ENCODE measurements around the gene RND3. TPM values are rescaled to one million over a fixed set of nuclear protein-coding genes. Genes with fewer than 3 reads are reported as not detected.

RND3 gene
- total RNA-seq, 4 donors from 2014 or later, result 2.1 to 14.9 (median 12.3) TPM

DNA sequence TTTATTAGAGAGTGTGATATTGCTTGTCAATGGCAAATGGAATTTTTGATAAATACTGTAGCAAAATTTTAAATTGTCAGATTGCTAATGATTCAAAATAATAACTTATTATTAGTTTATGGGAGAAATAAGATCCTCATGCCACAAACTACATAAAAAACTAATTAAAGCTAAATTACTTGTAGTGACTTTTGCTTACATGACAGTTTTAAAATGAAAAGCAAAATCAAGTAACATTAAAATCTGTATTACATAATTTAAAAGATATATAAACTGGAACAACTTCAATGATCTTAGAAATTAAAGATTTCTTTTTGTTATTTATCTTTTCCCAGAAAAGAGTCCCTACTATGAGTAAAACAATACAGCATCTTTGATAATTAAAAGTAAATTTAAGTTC, 17.7 kb upstream of the RND3 start:
- DNase-seq (no peak), ATAC-seq (no peak)
- no peaks in the 10 kb centered on the region for H3K4me1 ChIP-seq
- H3K27ac ChIP-seq, result no peak overlapping the region
- H3K4me3 ChIP-seq, result no peak overlapping the region
- TF ChIP-seq, protein P1, sequence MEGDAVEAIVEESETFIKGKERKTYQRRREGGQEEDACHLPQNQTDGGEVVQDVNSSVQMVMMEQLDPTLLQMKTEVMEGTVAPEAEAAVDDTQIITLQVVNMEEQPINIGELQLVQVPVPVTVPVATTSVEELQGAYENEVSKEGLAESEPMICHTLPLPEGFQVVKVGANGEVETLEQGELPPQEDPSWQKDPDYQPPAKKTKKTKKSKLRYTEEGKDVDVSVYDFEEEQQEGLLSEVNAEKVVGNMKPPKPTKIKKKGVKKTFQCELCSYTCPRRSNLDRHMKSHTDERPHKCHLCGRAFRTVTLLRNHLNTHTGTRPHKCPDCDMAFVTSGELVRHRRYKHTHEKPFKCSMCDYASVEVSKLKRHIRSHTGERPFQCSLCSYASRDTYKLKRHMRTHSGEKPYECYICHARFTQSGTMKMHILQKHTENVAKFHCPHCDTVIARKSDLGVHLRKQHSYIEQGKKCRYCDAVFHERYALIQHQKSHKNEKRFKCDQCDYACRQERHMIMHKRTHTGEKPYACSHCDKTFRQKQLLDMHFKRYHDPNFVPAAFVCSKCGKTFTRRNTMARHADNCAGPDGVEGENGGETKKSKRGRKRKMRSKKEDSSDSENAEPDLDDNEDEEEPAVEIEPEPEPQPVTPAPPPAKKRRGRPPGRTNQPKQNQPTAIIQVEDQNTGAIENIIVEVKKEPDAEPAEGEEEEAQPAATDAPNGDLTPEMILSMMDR (IDR thresholded peaks at IDR 0.05 in 4 of 5, conservative IDR thresholded peaks at IDR 0.05 in 1 of 5), result no peak
- no peak for TF ChIP-seq POLR2A (IDR thresholded peaks at IDR 0.05)
- no peaks in the 10 kb centered on the region for H3K36me3 ChIP-seq
- no peaks in the 10 kb centered on the region for H3K27me3 ChIP-seq
- H3K9me3 ChIP-seq, result no peaks in the 10 kb centered on the region
- in situ Hi-C loops (cut with MboI; ENCODE audit: low sequenced_read_pairs in 4 of 4), result no loop called here
- intact Hi-C loops (cut with DNase I; ENCODE audit: low total_unique reads), result no loop called here

DNA sequence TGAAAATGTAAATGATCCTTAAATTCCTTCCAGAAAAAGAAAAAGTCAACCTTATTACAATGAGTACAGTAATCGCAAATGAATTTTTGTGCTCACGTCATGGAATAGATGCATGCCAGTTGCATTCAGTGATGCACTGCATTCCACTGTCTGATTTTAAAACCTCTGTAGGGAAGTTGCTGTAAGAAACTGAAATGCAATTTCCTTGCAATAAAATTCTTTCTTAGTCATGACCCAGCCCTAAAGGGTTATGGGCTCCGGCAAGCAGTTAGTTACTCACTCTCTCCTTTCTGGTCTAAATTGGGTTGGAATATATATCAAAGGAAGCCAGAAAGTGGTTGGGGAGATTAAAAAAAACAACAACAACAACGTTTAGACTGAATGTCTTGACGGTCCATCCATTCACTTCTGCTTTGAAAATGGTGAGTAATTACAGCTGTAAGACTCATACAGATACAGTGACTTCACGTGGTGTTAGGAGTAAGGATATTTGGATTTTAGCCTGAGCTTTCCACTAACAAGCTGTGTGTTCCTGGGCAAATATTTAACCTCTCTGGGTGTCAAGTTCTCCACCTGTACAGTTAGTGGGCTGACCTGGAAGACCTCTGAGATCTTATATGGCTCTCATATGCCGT, 8.6 kb upstream of the RND3 start:
- DNase-seq (no peak), ATAC-seq (no peak)
- intact Hi-C loops (cut with DNase I; ENCODE audit: low total_unique reads) (no loop called here), in situ Hi-C loops (cut with MboI; ENCODE audit: low sequenced_read_pairs in 4 of 4) (loop anchor here in 2 of 4 donors (10.0 to 25.0 kb wide), 2 partner anchors 684 to 701 kb away; no protein-coding TSS in a partner anchor)
- Histone ChIP-seq H3K4me3 (no peak overlapping the region), H3K9me3 (no peaks in the 10 kb centered on the region), H3K27ac (no peak overlapping the region), H3K27me3 (no peaks in the 10 kb centered on the region), H3K4me1 (no peaks in the 10 kb centered on the region), H3K36me3 (no peaks in the 10 kb centered on the region)
- TF ChIP-seq POLR2A (IDR thresholded peaks at IDR 0.05), result no peak
- TF ChIP-seq, protein P1 (IDR thresholded peaks at IDR 0.05 in 4 of 5, conservative IDR thresholded peaks at IDR 0.05 in 1 of 5), result no peak

DNA sequence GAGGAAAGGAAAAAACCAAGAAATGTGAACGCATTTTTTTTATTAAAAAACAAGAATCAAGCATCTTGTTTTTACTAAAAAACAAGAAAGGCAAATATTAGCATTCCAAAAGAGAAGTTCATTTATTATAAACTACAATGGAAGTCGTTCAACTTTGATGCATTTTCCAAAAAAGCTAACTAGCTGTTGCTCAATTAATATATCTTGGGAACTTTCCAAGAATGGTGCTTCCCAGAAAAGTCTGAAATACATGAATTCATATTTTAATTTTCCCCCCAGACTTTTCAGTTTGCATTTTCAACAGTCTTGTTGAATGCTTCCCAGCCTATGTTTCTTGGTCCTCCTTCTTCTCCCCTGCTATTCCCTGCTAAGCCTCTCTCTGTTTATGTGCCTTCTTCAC, 7.5 kb upstream of the RND3 start:
- in situ Hi-C loops (cut with MboI; ENCODE audit: low sequenced_read_pairs in 4 of 4) (loop anchor here in 2 of 4 donors (10.0 to 25.0 kb wide), 2 partner anchors 683 to 700 kb away; no protein-coding TSS in a partner anchor), intact Hi-C loops (cut with DNase I; ENCODE audit: low total_unique reads) (no loop called here)
- Histone ChIP-seq H3K4me1 (no peaks in the 10 kb centered on the region), H3K27me3 (no peaks in the 10 kb centered on the region), H3K4me3 (no peak overlapping the region), H3K9me3 (no peaks in the 10 kb centered on the region), H3K36me3 (no peaks in the 10 kb centered on the region), H3K27ac (no peak overlapping the region)
- no peak for TF ChIP-seq POLR2A (IDR thresholded peaks at IDR 0.05)
- TF ChIP-seq, protein P1 (IDR thresholded peaks at IDR 0.05 in 4 of 5, conservative IDR thresholded peaks at IDR 0.05 in 1 of 5), result no peak
- no peak for DNase-seq
- no peak for ATAC-seq

DNA sequence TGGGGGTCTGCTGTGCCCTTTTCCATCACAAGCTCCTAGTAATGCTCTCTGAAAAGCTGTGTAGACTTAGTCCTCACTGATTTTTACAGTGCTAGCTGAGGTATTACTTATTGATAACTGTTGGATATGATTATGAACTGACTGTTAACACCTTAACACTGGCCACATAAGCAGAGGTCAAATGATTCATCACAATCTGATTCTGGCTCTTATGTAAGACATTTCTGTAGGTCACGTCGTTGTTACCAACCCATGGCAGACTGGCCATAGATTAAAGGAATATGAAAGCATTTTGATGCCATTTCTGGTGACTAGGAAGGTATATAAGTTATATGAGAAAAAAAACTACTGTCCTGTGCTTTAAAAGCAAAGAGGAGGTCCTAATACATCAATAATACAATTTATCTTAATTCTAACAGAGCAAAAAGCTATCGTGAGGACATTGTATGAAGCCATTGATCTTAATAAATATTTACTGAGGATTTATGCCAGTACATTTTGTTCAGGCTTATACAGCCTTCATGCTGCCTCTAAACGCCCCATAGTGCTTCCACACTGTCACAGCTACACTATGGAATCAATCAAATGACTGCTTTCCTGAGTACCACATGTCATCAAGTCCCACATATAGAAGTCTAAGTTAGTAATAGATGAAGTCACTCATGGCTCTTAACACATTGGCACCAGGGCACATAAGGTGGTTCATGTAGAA, 6.9 kb upstream of the RND3 start:
- Histone ChIP-seq H3K27ac (no peak overlapping the region), H3K4me1 (no peaks in the 10 kb centered on the region), H3K9me3 (no peaks in the 10 kb centered on the region), H3K4me3 (no peak overlapping the region), H3K36me3 (no peaks in the 10 kb centered on the region), H3K27me3 (no peaks in the 10 kb centered on the region)
- intact Hi-C loops (cut with DNase I; ENCODE audit: low total_unique reads) (no loop called here), in situ Hi-C loops (cut with MboI; ENCODE audit: low sequenced_read_pairs in 4 of 4) (loop anchor here in 3 of 4 donors (5.0 to 25.0 kb wide), 3 partner anchors 682 to 897 kb away; no protein-coding TSS in a partner anchor)
- ATAC-seq, result no peak
- TF ChIP-seq, protein P1 (IDR thresholded peaks at IDR 0.05 in 4 of 5, conservative IDR thresholded peaks at IDR 0.05 in 1 of 5), result no peak
- no peak for TF ChIP-seq POLR2A (IDR thresholded peaks at IDR 0.05)
- DNase-seq, result no peak

Data from gastrocnemius medialis (tissue), 4 donors.